Activated T-helper 2 cell treated with anti-CD3 and anti-CD28 coated beads, Interferon-gamma antibody, Interleukin-2, Interleukin-4, amounts not matched to agents 10 μg/mL and 5 μg/mL and 100 μg/mL, durations not matched to agents 14 hours and 24 hours and 36 hours (primary cell): ENCODE measurements around the gene WIPF2. TPM values are rescaled to one million over a fixed set of nuclear protein-coding genes. Genes with fewer than 3 reads are reported as not detected.

Experiments
- DNase-seq: peaks from one replicate; pipeline ENCODE4 v3.0.0; 2021; ENCODE audit warnings: low spot score
- H3K27ac Mint-ChIP-seq: one replicate; pipeline ENCODE4 v1.8.0; 2021; ENCODE audit warnings: mixed read lengths
- H3K27me3 Mint-ChIP-seq: one replicate; pipeline ENCODE4 v1.8.0; 2021; ENCODE audit warnings: low read depth, mixed read lengths
- H3K36me3 Mint-ChIP-seq: one replicate; pipeline ENCODE4 v1.8.0; 2021; ENCODE audit warnings: low read depth, mixed read lengths
- H3K4me1 Mint-ChIP-seq: one replicate; pipeline ENCODE4 v1.8.0; 2021; ENCODE audit warnings: low read depth, mixed read lengths
- H3K4me3 Mint-ChIP-seq: one replicate; pipeline ENCODE4 v1.8.0; 2021; ENCODE audit warnings: low read depth, mild to moderate bottlenecking, moderate library complexity, mixed read lengths
- H3K9me3 Mint-ChIP-seq: one replicate; pipeline ENCODE4 v1.8.0; 2021; ENCODE audit warnings: mixed read lengths
- intact Hi-C: fragments of 100-400 bp; cut with micrococcal nuclease; formaldehyde crosslinking; loops from one replicate; pipeline ENCODE4 v1.15.1; 2023
- total RNA-seq: library from RNA; stranded (reverse); gene quantifications from 2 replicates; pipeline ENCODE4 v1.2.3, GENCODE V29; 2022

Gene WIPF2
- total RNA-seq, 1 donor from 2014 or later, result 27.2 TPM

DNA sequence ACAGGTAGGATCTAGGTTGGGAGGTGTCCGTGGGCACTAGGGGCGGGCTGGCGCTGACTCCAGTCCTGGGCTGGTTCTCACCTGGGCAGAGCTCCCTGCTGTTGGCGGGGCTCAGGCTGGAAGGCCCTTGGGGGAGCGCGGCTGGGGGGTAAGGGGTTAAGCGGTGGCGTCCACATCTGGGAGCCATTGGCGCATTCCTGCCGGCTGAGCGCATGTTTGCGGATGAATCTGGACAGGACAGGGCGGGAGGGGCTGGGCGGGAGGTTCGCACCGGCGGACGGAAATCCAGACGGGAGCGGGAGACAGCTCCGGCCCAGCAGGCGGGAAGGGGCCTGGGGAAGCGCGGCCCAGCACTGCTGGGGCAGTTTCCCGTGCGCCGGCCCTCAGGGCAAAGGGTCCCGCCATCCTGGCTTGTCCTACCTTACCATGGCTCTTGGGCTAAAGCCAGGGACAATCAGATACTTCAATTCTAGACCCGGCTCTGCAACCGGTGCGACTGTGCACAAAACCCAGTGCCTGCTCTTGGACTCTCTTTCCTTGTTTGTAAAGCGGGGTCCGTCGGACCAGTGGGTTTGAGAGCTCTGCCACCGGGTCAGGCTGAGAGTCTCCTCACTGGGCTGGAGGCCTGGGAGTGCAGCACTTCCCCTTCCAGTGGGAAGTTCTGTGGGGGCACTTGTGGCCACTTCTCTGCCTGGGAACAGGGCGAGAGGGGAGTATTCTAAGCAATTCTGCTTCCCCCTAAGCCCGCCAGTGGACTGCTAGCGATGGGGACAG lies 97.7 kb downstream of the WIPF2 start:
- Mint-ChIP-seq H3K36me3 (no peaks in the 10 kb centered on the region), H3K27me3 (no peaks in the 10 kb centered on the region), H3K9me3 (no peaks in the 10 kb centered on the region), H3K27ac (peak overlapping the region; percentile 5), H3K4me1 (peaks cover 57% of the 10 kb centered on the region), H3K4me3 (no peak overlapping the region)
- DNase-seq, result no peak
- intact Hi-C loops, result no loop called here

DNA sequence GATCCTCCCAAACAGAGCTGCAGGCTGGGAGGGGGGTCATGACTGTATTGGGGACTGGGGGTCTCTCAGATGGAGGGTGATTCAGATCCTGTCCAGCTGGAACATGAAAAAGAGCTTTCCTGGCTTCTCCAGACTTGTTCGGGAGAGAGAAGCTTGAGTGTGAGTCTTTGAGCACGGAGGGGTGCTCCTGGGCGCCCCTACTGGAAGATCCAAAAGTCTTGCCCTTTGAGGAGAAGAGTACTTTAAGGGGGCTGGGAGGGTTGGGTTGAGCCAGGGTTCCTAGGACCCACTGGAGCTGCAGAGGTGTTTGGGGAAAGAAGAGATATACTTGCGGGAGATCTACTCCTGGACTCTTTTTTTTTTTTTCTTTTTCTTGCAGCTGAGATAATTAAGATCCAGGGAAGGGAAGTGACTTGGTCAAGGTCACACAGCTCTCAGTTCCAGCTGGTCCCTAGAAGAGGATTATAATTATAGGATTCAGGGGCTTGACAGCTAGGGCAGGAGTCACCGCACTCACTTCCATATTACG lies 98.3 kb downstream of the WIPF2 start:
- intact Hi-C loops, result no loop called here
- Mint-ChIP-seq H3K4me1 (peaks cover 55% of the 10 kb centered on the region), H3K4me3 (peak overlapping the region; percentile 92), H3K9me3 (no peaks in the 10 kb centered on the region), H3K36me3 (no peaks in the 10 kb centered on the region), H3K27me3 (no peaks in the 10 kb centered on the region), H3K27ac (peak overlapping the region; percentile 78)
- DNase-seq, result no peak

DNA sequence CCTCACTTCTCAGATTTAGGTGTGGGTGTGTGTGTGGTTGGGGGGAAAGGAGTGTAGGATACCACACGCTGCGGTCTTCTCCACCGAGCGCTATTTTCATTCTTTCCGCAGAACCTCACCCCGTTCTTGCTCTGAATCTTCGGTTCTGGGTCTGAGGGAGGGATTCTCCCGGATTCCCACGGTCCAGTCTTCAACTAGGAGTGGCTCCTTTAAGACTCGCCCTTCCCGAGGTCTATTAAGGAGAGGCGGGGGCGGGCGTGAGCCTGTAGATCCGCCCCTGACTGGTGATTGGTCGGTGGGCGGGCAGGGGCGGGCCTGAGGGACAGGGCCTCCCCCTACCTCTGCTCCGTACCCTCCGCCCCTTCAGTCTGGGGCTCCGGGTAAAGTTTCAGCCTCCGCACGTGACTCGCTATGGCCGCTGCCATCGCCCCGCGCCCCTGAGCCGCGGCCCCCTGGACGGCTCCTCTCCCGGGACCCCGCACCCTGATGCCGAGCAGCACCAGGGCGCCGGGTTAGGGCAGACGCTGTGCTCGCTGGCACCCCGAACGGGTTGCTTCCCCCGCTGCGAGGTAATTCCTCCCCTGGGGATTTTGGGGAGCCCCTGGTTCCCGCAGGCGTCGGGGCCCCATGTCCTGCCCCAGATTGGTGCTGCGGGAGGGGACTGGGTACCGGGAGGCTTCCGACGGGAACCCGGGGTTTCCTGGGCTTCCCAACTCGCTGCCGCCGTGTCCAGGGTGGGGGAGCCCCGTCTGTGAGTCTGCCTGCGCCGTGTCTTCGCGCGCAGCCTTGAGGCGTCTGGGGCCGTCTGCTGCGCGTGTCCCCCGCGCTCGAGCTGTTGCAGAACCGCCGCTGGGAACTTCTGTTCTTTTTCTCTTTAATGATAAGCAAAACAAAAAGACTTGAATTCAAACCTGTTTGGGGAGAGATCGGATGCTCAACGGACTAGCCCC lies 99.1 kb downstream of the WIPF2 start:
- H3K4me3 Mint-ChIP-seq, result peak overlapping the region; percentile 92
- H3K27me3 Mint-ChIP-seq, result no peaks in the 10 kb centered on the region
- H3K27ac Mint-ChIP-seq, result peak overlapping the region; percentile 81
- peaks cover 58% of the 10 kb centered on the region for H3K4me1 Mint-ChIP-seq
- no peaks in the 10 kb centered on the region for H3K9me3 Mint-ChIP-seq
- no peaks in the 10 kb centered on the region for H3K36me3 Mint-ChIP-seq
- peak; percentile 87 for DNase-seq
- intact Hi-C loops, result loop anchor here (2.0 kb wide), 1 partner anchor 31 kb away; the partner anchor contains the start of gene CDC6

DNA sequence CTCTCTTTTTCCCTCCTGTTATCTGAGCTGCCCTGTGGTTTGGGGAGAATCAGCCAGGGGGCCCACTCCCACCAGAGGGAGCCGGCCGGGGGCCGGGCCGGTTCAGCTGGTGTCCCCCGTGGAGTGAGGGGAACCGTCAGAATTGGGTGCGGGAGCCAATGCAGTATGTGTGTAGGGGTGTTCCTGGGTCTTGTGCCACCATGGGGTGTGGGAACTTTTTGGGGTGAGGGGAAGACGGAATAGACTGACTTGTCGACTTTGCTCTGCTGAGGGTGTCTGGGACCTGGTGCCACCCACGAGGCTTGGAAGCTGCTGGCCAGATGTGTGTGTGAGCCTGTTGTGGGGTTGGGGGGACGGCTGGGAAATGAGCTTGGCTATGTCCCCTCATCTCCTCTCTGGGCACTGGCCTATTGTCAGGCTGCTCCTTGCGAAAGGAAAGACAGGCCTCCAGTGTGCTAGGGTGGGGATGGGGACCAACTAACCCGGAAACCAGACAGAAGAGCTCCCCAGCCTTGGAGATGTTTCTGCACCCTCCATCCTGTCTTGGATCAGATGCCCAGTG lies 99.8 kb downstream of the WIPF2 start:
- peak overlapping the region; percentile 92 for H3K4me3 Mint-ChIP-seq
- no peaks in the 10 kb centered on the region for H3K36me3 Mint-ChIP-seq
- no peaks in the 10 kb centered on the region for H3K9me3 Mint-ChIP-seq
- H3K27ac Mint-ChIP-seq, result peak overlapping the region; percentile 57
- H3K4me1 Mint-ChIP-seq, result peaks cover 65% of the 10 kb centered on the region
- intact Hi-C loops, result loop anchor here (2.0 kb wide), 1 partner anchor 32 kb away; the partner anchor contains the start of gene CDC6
- no peak for DNase-seq
- H3K27me3 Mint-ChIP-seq, result no peaks in the 10 kb centered on the region

DNA sequence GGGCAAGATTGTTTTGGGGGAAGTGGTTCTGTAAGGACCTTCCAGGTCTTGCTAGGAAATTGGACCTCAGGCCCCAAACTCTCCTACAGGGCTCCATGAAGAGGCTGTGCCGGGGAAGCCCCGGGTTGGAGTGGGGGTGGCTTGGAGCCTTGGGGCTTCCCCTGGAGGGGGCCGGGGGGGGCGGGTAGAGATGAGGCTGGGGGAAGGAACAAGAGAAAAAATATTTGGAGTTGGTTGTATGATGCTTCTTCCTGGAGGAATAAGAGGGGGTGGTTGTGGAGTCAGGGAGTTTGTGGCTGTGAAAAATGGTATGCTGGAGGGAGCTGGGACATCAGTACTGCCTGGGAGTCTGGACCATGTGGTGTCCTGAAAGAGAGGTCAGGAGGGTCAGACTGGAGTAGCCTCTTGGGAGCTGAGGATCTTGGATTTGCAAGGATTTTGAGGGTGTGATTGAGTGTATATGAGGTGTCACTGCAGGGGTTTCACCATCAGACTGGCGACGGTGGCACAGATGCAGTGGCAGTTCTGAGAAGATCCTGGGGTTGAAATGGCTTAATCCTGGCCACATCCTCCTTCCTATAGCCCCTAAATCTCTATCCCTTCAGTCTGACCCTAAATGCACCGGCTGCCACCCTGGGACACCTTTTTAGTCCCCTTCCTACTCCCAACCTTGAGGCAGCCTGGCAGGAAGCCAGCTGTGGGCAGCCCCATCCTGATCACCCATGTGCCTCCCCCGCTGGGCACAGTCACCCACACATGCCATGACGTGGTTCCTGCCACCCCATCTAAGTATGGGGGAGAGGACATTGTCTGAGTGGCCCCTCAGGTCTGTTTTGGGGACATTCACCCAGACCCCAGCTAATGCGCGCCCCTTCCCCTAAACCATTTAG lies 100.8 kb downstream of the WIPF2 start:
- H3K9me3 Mint-ChIP-seq, result no peaks in the 10 kb centered on the region
- peak overlapping the region; percentile 92 for H3K4me3 Mint-ChIP-seq
- intact Hi-C loops, result loop anchor here (2.0 to 5.0 kb wide), 2 partner anchors 33 to 222 kb away; partner anchors contain the start of gene CDC6
- peaks cover 65% of the 10 kb centered on the region for H3K4me1 Mint-ChIP-seq
- no peaks in the 10 kb centered on the region for H3K27me3 Mint-ChIP-seq
- no peak for DNase-seq
- peak overlapping the region; percentile 56 for H3K27ac Mint-ChIP-seq
- H3K36me3 Mint-ChIP-seq, result no peaks in the 10 kb centered on the region

DNA sequence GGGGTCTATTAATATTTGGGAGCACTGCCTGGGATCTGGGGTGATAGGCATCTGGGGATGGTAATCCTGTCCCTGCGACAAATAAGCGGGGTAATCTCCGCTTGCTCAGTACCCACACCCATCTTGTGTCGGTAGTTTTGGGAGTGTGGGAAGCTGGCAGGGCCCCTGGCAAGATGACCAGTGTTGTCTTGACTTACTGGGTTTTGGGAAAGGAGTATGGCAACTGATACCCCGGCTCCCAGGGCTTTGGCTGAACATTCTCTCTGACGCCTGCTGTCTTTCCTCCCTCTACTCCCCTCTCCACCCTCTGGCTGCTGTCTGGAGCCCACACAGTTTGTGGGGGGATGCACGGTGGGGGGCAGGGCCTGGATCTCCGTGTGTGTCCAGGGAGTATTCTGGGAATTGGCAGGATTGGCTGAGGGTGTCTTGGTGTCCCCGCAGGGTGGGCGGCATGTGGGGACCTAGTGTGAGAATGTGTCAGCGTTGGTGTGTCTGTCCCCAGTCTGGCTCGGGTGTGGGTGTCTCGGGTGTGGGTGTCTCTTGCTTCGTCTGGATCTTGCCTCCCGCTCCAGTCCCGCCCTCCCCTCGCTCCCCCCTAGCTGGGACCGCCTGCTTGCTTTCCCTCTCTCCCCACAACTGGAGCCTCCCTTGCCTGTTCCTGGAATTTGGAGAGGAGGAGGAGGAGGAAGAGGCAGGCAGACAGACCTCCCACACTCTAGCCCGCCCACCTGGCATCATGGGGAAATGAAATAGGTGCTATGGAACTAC lies 101.8 kb downstream of the WIPF2 start:
- Mint-ChIP-seq H3K9me3 (no peaks in the 10 kb centered on the region), H3K4me3 (peak overlapping the region; percentile 92), H3K27ac (peak overlapping the region; percentile 56), H3K27me3 (no peaks in the 10 kb centered on the region), H3K36me3 (no peaks in the 10 kb centered on the region), H3K4me1 (peaks cover 65% of the 10 kb centered on the region)
- intact Hi-C loops, result loop anchor here (5.0 kb wide), 1 partner anchor 221 kb away; no protein-coding TSS in a partner anchor
- no peak for DNase-seq

DNA sequence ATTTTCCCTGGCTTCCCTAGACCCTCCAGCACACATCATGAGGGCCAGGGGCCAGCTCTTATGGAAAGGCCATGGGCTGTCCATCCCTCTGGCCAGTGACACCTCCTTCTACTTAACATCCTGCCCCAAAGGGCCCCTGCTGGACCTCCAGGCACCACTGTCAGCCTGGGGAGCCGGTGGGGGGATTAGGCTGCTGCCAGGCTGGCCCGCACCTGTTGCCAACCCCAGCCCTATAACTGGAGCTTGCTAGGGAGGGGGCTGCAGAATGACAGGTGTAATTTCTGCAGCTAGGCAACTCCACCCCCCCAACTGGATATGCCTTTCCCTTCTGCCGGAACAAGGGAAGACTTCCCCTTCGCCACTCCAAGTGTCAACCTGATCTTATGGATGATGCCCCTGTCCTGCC lies 102.4 kb downstream of the WIPF2 start:
- no peaks in the 10 kb centered on the region for H3K36me3 Mint-ChIP-seq
- H3K27me3 Mint-ChIP-seq, result no peaks in the 10 kb centered on the region
- peak overlapping the region; percentile 92 for H3K4me3 Mint-ChIP-seq

DNA sequence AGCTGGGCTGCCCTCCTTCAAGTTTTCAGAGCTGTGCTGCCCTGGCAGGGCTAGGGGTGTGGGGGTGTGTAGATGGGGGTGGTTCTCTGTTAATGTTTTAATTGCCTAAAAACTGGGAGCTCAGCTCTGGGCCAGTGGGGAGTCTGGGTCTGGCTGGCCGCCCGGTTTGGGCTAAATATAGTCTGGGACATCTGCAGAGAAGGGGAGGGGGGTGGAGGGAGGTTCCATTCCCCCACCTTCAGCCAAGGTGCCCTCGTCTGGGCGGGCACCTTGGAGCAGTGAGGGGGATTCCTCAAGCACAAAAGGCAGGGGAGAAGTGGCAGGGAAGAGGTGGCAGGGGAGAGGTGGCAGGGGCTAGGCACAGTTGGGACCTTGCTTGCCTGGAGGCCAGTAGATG lies 102.9 kb downstream of the WIPF2 start:
- peak overlapping the region; percentile 99 for H3K27ac Mint-ChIP-seq
- intact Hi-C loops, result loop anchor here (2.0 to 5.0 kb wide), 2 partner anchors 19 to 220 kb away; no protein-coding TSS in a partner anchor
- H3K27me3 Mint-ChIP-seq, result no peaks in the 10 kb centered on the region
- no peaks in the 10 kb centered on the region for H3K36me3 Mint-ChIP-seq
- H3K9me3 Mint-ChIP-seq, result no peaks in the 10 kb centered on the region
- peak overlapping the region; percentile 92 for H3K4me3 Mint-ChIP-seq
- H3K4me1 Mint-ChIP-seq, result peaks cover 69% of the 10 kb centered on the region
- no peak for DNase-seq

More for the DNA sequence above, 102.4 kb downstream of the WIPF2 start:
- H3K27ac Mint-ChIP-seq, result peak overlapping the region; percentile 99
- peaks cover 65% of the 10 kb centered on the region for H3K4me1 Mint-ChIP-seq
- no peak for DNase-seq
- intact Hi-C loops, result loop anchor here (5.0 kb wide), 1 partner anchor 221 kb away; no protein-coding TSS in a partner anchor
- H3K9me3 Mint-ChIP-seq, result no peaks in the 10 kb centered on the region

DNA sequence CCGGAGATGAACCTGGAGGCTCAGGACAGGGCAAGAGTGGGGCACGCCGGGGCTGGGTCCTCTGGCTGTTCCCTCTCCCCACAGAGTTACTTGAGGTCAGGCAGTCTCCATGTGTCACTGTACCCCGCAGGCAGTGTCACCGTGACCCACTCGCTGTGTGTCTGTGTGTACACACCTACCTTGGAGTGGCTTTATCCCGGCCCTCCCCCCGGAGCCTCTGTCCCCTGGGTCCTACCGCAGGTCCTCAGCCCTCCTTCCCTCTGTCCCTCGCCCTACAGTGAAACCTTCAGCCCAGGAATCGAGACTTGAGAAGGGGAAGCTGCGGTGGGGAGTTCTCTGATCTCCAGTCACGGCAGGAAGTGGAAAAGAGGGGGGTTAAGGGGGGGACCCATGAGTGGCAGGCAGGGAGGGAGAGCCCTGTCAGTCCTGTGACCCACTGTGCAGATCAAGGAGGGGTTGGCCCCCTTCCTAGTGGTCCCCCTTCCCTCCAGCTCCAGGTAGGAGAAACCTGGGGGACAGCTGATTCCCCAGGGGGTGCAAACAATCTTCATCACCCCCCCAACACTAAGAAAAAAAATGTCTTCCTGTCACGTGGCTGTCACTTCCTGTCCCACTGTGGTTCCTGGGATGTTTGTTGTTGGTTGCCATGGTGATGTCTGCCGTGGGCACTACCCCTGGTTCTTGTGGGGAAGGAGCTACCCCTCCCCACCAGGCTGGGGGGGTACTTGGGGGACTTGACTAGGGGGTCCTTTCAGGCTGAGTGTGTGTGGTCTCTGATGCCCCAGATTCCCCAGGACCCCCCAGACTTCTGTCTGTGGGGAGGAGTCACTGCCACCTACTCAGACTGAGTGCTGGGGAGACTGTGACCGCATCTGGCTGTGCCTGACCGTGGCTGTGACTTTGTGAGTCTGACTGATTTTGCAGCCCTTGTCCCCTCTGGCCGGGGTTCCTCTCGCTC lies 103.5 kb downstream of the WIPF2 start:
- H3K9me3 Mint-ChIP-seq, result no peaks in the 10 kb centered on the region
- H3K36me3 Mint-ChIP-seq, result no peaks in the 10 kb centered on the region
- H3K4me1 Mint-ChIP-seq, result peaks cover 70% of the 10 kb centered on the region

More for the DNA sequence above, 103.5 kb downstream of the WIPF2 start:
- Mint-ChIP-seq H3K4me3 (peak overlapping the region; percentile 92), H3K27me3 (no peaks in the 10 kb centered on the region), H3K27ac (peak overlapping the region; percentile 99)
- DNase-seq, result peak; percentile 90
- intact Hi-C loops, result loop anchor here (2.0 to 5.0 kb wide), 2 partner anchors 18 to 220 kb away; no protein-coding TSS in a partner anchor
